GM21423 (cell line): ENCODE measurements around the gene IGSF21.

Experiments used
- ATAC-seq: cut with Tn5 transposase; IDR thresholded peaks from one replicate; pipeline ENCODE4 v1.9.1; 2021; ENCODE audit warnings: mild to moderate bottlenecking, moderate library complexity; ENCODE audit not compliant: unreplicated experiment

IGSF21 gene

GRCh38 chr1:18107369-18108298 lies at the start of gene IGSF21:
Gene IGSF21, plus strand, starts transcription at chr1:18107798. Its CDS starts 331 bp downstream, at chr1:18108129.
- no peak for ATAC-seq

DNA sequence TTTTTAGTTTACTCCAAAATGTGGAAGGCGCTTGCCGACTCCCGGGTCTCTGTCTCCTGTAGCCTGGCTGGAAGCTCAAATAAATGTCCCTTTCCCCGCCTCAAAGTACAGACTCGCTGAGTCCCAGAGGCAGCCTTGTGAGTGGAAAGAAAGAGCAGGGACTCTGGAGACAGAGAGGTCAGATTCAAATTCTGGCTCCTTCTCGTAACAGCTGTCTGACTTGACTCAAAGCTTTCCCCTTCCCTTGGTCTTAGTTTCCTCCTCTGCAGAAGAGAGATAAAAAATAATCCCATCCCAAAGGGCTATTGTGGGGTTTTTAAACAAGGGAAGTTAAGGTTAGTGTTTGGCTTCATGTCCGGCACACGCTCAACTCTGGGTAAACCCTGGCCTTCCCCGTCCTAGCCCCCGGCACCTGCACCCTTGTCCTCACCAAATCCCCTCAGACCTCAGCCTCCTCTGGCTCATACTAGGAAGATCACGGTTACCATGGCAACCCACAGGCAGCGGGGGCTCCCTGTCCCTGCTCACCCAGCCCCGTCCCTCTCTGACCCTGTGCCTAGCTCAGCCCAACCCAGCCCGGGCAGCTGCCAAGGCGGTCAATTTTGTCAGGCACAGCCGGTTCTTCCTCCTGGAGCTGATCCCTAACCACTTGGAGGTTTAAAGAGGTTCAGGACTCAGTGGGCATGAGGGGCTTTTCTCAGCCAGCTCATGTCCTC lies 49.2 kb upstream of the IGSF21 start:
- no peak for ATAC-seq

DNA sequence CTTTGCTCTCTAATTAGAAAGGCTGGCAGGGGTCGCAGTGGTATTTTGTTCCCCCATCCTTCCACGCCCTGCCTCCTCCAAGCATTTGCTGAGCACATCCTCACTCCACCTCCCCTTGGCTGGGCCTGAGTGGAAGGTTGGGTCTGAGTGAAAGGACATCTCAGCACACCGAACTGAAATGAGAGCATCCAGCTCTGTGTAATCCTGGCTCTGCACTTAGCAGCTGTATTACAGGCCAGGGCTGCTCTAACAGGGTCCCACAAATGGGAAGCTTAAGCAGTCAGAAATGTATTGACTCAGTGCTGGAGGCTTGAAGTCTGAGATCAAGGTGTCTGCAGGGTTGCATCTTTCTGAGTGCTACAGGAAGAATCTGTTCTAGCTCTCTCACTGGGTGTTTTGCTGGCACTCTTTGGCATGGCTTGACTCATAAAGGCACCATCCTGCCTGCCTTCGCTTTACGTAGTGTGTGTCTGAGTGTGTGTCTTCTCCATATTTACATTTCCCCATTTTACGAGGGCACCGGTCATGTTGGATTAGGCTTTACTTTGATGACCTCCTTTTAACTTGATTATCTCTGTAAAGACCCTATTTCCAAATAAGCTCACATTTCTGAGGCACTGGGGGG lies 48.5 kb upstream of the IGSF21 start:
- ATAC-seq = no peak

DNA sequence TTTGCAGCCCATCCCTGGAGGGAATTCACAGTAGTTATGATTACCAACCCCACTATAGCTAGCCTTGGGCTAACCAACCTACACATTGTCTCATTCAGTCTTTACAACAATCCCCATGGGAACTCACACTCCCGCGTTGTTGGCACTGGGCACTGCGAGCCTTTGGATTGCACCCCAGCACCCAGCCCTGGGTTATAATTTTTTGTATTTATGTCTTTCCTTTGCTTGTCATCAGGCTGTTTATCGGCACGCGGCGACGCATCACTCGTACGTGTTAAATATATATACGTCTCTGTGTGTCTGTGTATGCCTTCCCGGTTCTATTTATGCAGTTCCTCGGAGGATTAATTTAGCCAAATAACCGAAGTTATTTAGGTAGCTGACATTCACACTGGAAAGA lies 47.2 kb upstream of the IGSF21 start:
- no peak for ATAC-seq

GRCh38 chr1:18062185-18062584 lies 45.4 kb upstream of the IGSF21 start:
- ATAC-seq = no peak

- ATAC-seq = no peak
These were observed 43.1 kb upstream of the IGSF21 start for GRCh38 chr1:18064534-18064933.

DNA sequence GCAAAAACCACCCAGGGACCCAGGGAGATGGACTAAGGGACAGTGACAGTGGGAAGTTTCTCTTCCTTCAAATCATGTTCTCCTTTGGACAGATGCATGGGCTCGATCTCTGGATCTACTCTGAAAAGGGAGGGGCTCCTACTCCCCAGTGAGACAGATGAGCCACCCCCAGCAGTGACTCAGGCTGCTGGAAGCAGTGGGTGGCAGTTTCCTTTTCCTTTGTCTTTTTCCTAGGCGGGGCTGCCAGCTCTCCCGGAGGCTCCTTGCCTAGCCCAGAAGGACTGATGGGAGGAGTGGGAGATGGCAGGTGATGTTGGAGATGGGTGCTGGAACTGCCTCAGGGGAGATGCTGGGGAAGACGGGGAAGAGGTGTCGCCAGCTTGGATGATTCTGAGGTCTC lies 41.0 kb upstream of the IGSF21 start:
- no peak for ATAC-seq

GRCh38 chr1:18069903-18070302 lies 37.7 kb upstream of the IGSF21 start:
- no peak for ATAC-seq

GRCh38 chr1:18072066-18072465 lies 35.5 kb upstream of the IGSF21 start:
- ATAC-seq = no peak

DNA sequence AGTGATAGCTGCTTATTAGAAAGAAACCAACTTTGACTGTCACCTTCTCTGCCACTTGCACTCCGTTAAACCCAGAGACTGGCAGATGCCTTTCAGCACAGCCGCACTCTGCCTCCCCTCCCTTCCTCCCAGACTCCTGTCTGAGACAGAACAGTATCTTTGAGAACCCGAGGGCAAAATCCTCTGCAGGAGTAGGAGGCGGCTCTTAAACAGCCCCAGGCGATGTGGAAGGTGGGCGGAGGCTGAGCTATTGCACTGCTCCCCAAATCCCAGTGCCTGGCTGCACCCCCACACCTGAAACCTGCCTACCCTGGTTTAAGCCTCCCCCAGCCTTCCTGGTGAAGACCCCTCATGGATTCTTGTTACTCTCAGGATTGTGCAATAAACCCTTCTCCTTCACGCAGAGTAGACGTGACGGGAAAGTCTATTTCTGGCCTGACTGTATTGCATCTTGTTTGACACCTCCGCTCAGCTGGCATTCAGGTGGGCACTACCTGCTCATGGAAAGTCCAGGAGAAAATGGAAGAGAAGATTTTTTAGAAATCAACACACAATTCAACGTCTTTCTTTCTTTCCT lies 34.4 kb upstream of the IGSF21 start:
- ATAC-seq = no peak

DNA sequence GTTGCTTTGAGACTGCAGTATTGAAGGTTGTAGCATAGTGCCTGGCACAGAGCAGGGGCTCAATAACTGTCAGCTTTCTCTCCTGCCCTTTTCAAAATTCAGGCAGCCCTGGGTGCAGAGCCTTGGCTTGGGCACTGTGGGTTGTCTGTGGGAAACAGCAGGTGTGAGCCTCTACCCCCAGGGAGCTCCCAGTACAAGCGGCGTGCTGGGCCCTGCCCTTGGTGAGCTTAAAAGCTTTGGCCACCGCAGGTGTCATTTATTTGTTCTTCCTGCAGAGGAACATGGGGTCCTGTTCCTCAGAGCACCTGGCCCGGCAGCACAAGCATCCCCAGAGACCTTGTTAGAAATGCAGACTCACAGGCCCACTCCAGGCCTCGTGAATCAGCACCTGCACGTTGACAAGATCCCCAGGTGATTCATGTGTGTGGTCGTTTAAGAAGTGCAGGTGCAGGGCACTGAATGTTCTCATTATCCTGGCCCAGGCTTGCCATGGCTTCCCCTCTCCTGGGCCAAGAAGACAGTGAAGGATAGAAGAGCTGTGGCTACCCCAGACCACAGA lies 29.9 kb upstream of the IGSF21 start:
- no peak for ATAC-seq

GRCh38 chr1:18079941-18080735 lies 27.5 kb upstream of the IGSF21 start:
- no peak for ATAC-seq

- ATAC-seq = no peak
These were observed 22.1 kb upstream of the IGSF21 start for GRCh38 chr1:18085387-18086074.

- ATAC-seq = no peak
These were observed 19.5 kb upstream of the IGSF21 start for GRCh38 chr1:18088077-18088594.

DNA sequence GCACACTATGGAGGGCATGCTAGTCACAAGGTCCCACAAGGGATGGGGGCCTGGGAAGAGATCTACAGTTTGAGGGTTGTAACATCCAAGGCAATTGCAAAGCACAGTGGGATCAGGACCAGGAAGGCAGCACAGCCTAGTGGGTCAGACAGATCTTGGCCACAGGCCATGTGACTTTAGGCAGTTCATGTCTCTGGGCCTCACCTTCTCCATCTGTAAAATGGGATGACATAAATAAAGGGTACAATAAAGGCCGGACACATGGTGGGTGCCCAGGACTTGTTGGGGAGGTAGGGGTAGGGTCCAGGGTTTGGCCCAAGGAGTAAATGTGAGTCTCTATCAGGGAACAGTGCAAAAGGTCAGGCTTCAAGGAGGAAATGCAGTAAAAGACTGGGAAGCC lies 18.1 kb upstream of the IGSF21 start:
- ATAC-seq = no peak

DNA sequence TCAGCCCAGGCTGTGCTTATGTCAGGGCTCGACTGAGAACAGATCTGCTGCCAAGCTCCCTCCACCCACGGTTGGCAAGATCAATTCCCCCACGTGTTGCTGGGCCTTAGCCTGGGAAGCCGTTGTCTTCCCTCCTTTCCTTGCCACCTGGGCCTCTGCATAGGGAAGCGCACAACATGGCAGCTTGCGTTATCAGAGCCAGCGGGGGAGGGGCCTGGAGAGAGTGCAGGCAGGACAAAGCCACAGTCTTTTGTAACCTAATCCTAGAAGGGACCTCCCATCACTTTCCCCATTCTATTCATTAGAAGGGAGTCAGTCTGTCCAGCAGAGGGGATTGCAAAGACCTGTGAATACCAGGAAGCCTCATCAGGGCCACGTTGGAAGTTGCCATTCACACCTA lies 17.0 kb upstream of the IGSF21 start:
- no peak for ATAC-seq

DNA sequence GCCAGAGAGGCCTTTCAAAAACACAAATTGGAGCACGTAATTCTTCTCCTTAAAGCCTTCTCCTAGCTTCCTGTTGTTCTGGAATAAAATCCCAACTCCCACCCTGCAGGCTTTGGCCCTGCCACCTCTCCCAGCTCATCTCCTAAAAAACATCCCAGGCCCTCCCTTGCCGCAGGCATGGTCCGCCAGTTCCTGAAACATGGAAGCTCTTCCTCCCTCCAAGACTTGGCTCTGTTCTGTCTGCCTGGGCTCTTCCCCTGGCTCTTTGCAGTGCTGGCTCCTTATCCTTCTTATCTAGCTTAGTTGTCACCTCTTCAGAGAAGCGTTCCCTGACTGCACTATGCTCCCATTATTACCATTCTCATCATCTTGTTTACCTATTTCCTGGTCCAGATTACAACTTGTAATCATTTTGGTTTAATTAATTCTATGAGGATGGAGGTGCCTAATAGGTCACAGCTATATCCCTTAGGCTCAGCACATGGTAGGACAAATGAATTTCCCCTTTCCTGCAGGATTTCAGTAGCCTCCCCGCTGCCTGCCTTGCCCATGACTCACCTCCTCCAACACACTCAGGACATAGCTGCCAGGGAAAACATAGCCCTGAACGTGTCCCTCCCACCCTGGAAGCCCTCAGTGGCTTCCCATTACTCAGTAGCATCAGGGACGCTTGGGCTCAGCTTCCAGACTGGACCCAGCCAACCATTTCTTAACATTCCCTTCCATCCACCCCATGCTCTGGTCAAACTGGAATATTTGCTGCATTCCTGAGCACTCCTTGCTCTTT lies 15.7 kb upstream of the IGSF21 start:
- ATAC-seq = no peak

- ATAC-seq = no peak
These were observed 14.4 kb upstream of the IGSF21 start for GRCh38 chr1:18093193-18093592.

GRCh38 chr1:18093646-18094045 lies 14.0 kb upstream of the IGSF21 start:
- ATAC-seq = no peak
